HEK293 (cell line): ENCODE data around the gene LRCH2.

Experiments
- CTCF ChIA-PET: fragments of 350-600 bp; formaldehyde crosslinking; extraction: SDS; loops from one replicate; lab custom pipeline; 2021; ENCODE audit warnings: antibody characterized with exemption; lab: Yijun Ruan, JAX
- POLR2A ChIA-PET: fragments of 300-600 bp; formaldehyde crosslinking; extraction: SDS; loops from one replicate; lab custom pipeline; 2020; ENCODE audit warnings: antibody characterized with exemption, inconsistent platforms; lab: Yijun Ruan, JAX
- H3K27ac ChIP-seq: fragments of 200-500 bp; sonication (Bioruptor generic); 2 replicates; pipeline ENCODE4 v1.5.1; 2014; ENCODE audit warnings: low read depth, low read length, control low read depth, inconsistent platforms; ENCODE audit errors: extremely low read depth
- H3K36me3 ChIP-seq, 2 experiments: fragments of 200-500 bp in 1 of 2; sonication (Bioruptor generic) in 1 of 2; 1 replicate in 1 of 2; 2 replicates in 1 of 2; pipeline ENCODE4 v1.5.1; 2014 to 2017; ENCODE audit warnings: inconsistent platforms in 2 of 2, low read length in 2 of 2; ENCODE audit not compliant: control insufficient read depth in 2 of 2, insufficient read depth in 1 of 2
- H3K4me1 ChIP-seq: fragments of 200-500 bp; sonication (Bioruptor generic); 2 replicates; pipeline ENCODE4 v1.5.1; 2014; ENCODE audit warnings: mild to moderate bottlenecking, low read length, inconsistent platforms; ENCODE audit not compliant: control insufficient read depth, insufficient read depth
- H3K4me3 ChIP-seq: 2 replicates; pipeline ENCODE4 v1.5.1; 2011; ENCODE audit warnings: low read depth, mild to moderate bottlenecking, control low read depth, low read length, moderate library complexity
- H3K9me3 ChIP-seq: fragments of 200-500 bp; sonication (Bioruptor generic); 2 replicates; pipeline ENCODE4 v1.5.1; 2014; ENCODE audit warnings: low read depth, low read length, inconsistent platforms; ENCODE audit not compliant: control insufficient read depth, insufficient read depth
- INSM2 ChIP-seq: fragments of 450-650 bp; formaldehyde crosslinking; IDR thresholded peaks from 2 replicates; pipeline ENCODE4 v1.5.1; 2016; ENCODE audit warnings: missing biosample characterization, missing genetic modification characterization
- MYNN ChIP-seq: fragments of 450-650 bp; formaldehyde crosslinking; IDR thresholded peaks from 2 replicates; pipeline ENCODE4 v1.5.1; 2016; ENCODE audit warnings: missing biosample characterization, missing genetic modification characterization, borderline replicate concordance
- ZBTB17 ChIP-seq: fragments of 450-650 bp; formaldehyde crosslinking; IDR thresholded peaks from 2 replicates; pipeline ENCODE4 v1.5.1; 2016; ENCODE audit warnings: missing biosample characterization, missing genetic modification characterization
- ZBTB49 ChIP-seq: fragments of 450-650 bp; formaldehyde crosslinking; IDR thresholded peaks from 2 replicates; pipeline ENCODE4 v1.5.1; 2016; ENCODE audit warnings: missing biosample characterization, missing genetic modification characterization, low read depth
- ZBTB6 ChIP-seq: fragments of 450-650 bp; formaldehyde crosslinking; IDR thresholded peaks from 2 replicates; pipeline ENCODE4 v1.5.1; 2017; ENCODE audit warnings: missing biosample characterization, missing genetic modification characterization
- ZEB2 ChIP-seq: fragments of 450-650 bp; formaldehyde crosslinking; IDR thresholded peaks from 2 replicates; pipeline ENCODE4 v1.5.1; 2016; ENCODE audit warnings: missing biosample characterization, missing genetic modification characterization
- ZNF133 ChIP-seq: fragments of 450-650 bp; formaldehyde crosslinking; IDR thresholded peaks from 2 replicates; pipeline ENCODE4 v1.5.1; 2016; ENCODE audit warnings: missing biosample characterization, missing genetic modification characterization
- ZNF138 ChIP-seq: fragments of 450-650 bp; formaldehyde crosslinking; IDR thresholded peaks from 2 replicates; pipeline ENCODE4 v1.5.1; 2016; ENCODE audit warnings: missing biosample characterization, missing genetic modification characterization, borderline replicate concordance
- ZNF148 ChIP-seq: fragments of 450-650 bp; formaldehyde crosslinking; IDR thresholded peaks from 2 replicates; pipeline ENCODE4 v1.5.0; 2017; ENCODE audit warnings: missing biosample characterization, missing genetic modification characterization, borderline replicate concordance
- ZNF16 ChIP-seq: fragments of 450-650 bp; formaldehyde crosslinking; IDR thresholded peaks from 2 replicates; pipeline ENCODE4 v1.5.1; 2016; ENCODE audit warnings: low read depth, missing biosample characterization, missing genetic modification characterization
- ZNF184 ChIP-seq: fragments of 450-650 bp; IDR thresholded peaks from 2 replicates; pipeline ENCODE4 v1.5.1; 2018; ENCODE audit warnings: missing biosample characterization, mild to moderate bottlenecking, missing genetic modification characterization
- ZNF202 ChIP-seq: fragments of 450-650 bp; formaldehyde crosslinking; IDR thresholded peaks from 2 replicates; pipeline ENCODE4 v1.5.1; 2016; ENCODE audit warnings: missing biosample characterization, missing genetic modification characterization, borderline replicate concordance
- ZNF488 ChIP-seq: fragments of 450-650 bp; formaldehyde crosslinking; IDR thresholded peaks from 2 replicates; pipeline ENCODE4 v1.5.1; 2016; ENCODE audit warnings: missing biosample characterization, missing genetic modification characterization
- ZNF555 ChIP-seq: fragments of 450-650 bp; formaldehyde crosslinking; conservative IDR thresholded peaks from 2 replicates; pipeline ENCODE4 v1.5.1; 2017; ENCODE audit warnings: missing biosample characterization, mild to moderate bottlenecking, missing genetic modification characterization, inconsistent platforms
- ZNF561 ChIP-seq: fragments of 450-650 bp; IDR thresholded peaks from 2 replicates; pipeline ENCODE4 v1.5.1; 2018; ENCODE audit warnings: missing biosample characterization, missing genetic modification characterization, borderline replicate concordance
- ZNF629 ChIP-seq: fragments of 450-650 bp; formaldehyde crosslinking; IDR thresholded peaks from 2 replicates; pipeline ENCODE4 v1.5.1; 2017; ENCODE audit warnings: missing biosample characterization, missing genetic modification characterization
- ZNF776 ChIP-seq: fragments of 450-650 bp; formaldehyde crosslinking; IDR thresholded peaks from 2 replicates; pipeline ENCODE4 v1.5.0; 2017; ENCODE audit warnings: missing biosample characterization, missing genetic modification characterization, borderline replicate concordance
- ZSCAN4 ChIP-seq: fragments of 450-650 bp; formaldehyde crosslinking; IDR thresholded peaks from 2 replicates; pipeline ENCODE4 v1.5.1; 2017; ENCODE audit warnings: missing biosample characterization, missing genetic modification characterization

Gene LRCH2

GRCh38 chrX:115190636-115191489, 43.0 kb downstream of the LRCH2 start:
- ChIA-PET POLR2A (no interaction called here), CTCF (no interaction called here)
- TF ChIP-seq ZNF138 (tag by site-specific recombination) = no peak
- no peak for TF ChIP-seq MYNN (tag by site-specific recombination)
- TF ChIP-seq ZNF202 (tag by site-specific recombination) = peak; percentile 21; the same call in 1 of the 2 replicates
- no peak for TF ChIP-seq ZNF148
- H3K9me3 ChIP-seq = no peaks in the 10 kb centered on the region
- H3K36me3 ChIP-seq = peaks cover 3 to 8% of the 10 kb centered on the region in 2 experiments; a peak in 2 of 3 replicates
- H3K4me3 ChIP-seq = no peak overlapping the region
- H3K4me1 ChIP-seq = no peaks in the 10 kb centered on the region
- H3K27ac ChIP-seq = no peak overlapping the region

- POLR2A ChIA-PET = no interaction called here
- CTCF ChIA-PET = no interaction called here
- no peak overlapping the region for H3K4me3 ChIP-seq
- TF ChIP-seq ZNF555 (tag by site-specific recombination) = no peak
- TF ChIP-seq ZNF133 (tag by site-specific recombination) = no peak
- TF ChIP-seq ZNF776 = no peak
- no peak for TF ChIP-seq ZNF561
- no peak for TF ChIP-seq ZNF16 (tag by site-specific recombination)
- no peak for TF ChIP-seq ZEB2 (tag by site-specific recombination)
- no peak for TF ChIP-seq ZNF488 (tag by site-specific recombination)
- TF ChIP-seq ZSCAN4 (tag by site-specific recombination) = no peak
- no peak for TF ChIP-seq ZNF629
- no peak for TF ChIP-seq ZNF184 (tag by site-specific recombination)
- no peak for TF ChIP-seq INSM2 (tag by site-specific recombination)
- TF ChIP-seq ZBTB49 = no peak
- TF ChIP-seq ZBTB17 (tag by site-specific recombination) = no peak
- TF ChIP-seq ZBTB6 (tag by site-specific recombination) = no peak
These were observed 44.0 kb downstream of the LRCH2 start for GRCh38 chrX:115189646-115190635.

More at GRCh38 chrX:115189646-115190635, 44.0 kb downstream of the LRCH2 start:
- H3K4me1 ChIP-seq = no peaks in the 10 kb centered on the region
- H3K9me3 ChIP-seq = no peaks in the 10 kb centered on the region
- H3K36me3 ChIP-seq = peaks cover 3 to 8% of the 10 kb centered on the region in 2 experiments; a peak in 2 of 3 replicates
- no peak overlapping the region for H3K27ac ChIP-seq
